WTC11 (cell line): Measurements from ENCODE around the gene ADAM19.

Experiments
- ZNF263 ChIP-seq: sonication (generic); formaldehyde crosslinking; IDR thresholded peaks from 2 replicates; pipeline ENCODE4 v1.8.1; 2022; ENCODE audit warnings: low read depth, mild to moderate bottlenecking, moderate library complexity, missing genetic modification reagents
- TF ChIP-seq, protein P1 (sequence below): fragments of 200-600 bp; IDR thresholded peaks from 2 replicates; pipeline ENCODE4 v1.8.0; 2022; ENCODE audit warnings: antibody characterized with exemption

DNA sequence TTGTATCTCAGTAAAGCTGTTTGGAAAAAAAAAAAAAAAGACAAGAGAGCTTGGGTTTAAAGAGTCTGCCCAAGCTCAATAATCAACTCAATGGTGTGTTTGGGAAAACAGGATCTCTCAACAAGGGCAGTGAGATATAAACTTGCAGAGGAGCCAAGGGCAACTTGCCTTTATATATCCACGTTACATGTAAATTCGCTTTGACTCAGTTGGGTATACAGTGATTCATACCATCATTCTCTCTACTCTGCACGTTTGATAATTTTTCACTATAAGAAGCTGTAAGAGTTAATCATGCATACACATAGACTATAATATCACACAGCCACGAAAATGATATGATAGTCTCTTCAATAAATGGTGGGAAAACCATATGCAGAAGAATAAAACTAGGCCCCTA, 24.9 kb downstream of the ADAM19 start:
- no peak for TF ChIP-seq ZNF263 (CRISPR knock-in tag)
- TF ChIP-seq, protein P1, sequence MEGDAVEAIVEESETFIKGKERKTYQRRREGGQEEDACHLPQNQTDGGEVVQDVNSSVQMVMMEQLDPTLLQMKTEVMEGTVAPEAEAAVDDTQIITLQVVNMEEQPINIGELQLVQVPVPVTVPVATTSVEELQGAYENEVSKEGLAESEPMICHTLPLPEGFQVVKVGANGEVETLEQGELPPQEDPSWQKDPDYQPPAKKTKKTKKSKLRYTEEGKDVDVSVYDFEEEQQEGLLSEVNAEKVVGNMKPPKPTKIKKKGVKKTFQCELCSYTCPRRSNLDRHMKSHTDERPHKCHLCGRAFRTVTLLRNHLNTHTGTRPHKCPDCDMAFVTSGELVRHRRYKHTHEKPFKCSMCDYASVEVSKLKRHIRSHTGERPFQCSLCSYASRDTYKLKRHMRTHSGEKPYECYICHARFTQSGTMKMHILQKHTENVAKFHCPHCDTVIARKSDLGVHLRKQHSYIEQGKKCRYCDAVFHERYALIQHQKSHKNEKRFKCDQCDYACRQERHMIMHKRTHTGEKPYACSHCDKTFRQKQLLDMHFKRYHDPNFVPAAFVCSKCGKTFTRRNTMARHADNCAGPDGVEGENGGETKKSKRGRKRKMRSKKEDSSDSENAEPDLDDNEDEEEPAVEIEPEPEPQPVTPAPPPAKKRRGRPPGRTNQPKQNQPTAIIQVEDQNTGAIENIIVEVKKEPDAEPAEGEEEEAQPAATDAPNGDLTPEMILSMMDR = no peak
